Panc1 (cell line): Measurements from ENCODE around the gene ZNF362. TPM values are rescaled to one million over a fixed set of nuclear protein-coding genes. Genes with fewer than 3 reads are reported as not detected.

ENCODE experiments used
- ATAC-seq: fragments of 200-7000 bp; cut with Tn5 transposase; 2 replicates; pipeline ENCODE4 v1.9.1; 2020; ENCODE audit warnings: mild to moderate bottlenecking, moderate library complexity
- BruUV-seq: library from RNA; stranded (reverse); fragments of 400-500 nt; replicated peaks from 2 replicates; lab custom pipeline; 2021; lab: Mats Ljungman, UMichigan
- CTCF ChIA-PET: fragments of 300-600 bp; sonication (Branson Sonifier 250); formaldehyde crosslinking; loops from one replicate; lab custom pipeline; 2022; ENCODE audit warnings: antibody characterized with exemption; lab: Charles Lee
- POLR2A ChIA-PET: fragments of 300-600 bp; sonication (Branson Sonifier 250); formaldehyde crosslinking; loops from one replicate; lab custom pipeline; 2022; ENCODE audit warnings: antibody characterized with exemption; lab: Charles Lee
- DNase-seq: peaks from one replicate; pipeline ENCODE4 v3.0.0-alpha.2; 2010; ENCODE audit warnings: low read depth, low spot score
- H3K27ac ChIP-seq: 2 replicates; pipeline ENCODE4 v1.5.1; 2011; ENCODE audit warnings: mild to moderate bottlenecking, low read length, inconsistent platforms
- H3K27me3 ChIP-seq: fragments of 200-500 bp; sonication (Bioruptor generic); 2 replicates; pipeline ENCODE4 v1.6.0; 2014; ENCODE audit warnings: low read length, inconsistent platforms; ENCODE audit not compliant: control insufficient read depth, insufficient read depth
- H3K36me3 ChIP-seq: fragments of 200-500 bp; sonication (Bioruptor generic); 2 replicates; pipeline ENCODE4 v1.5.1; 2014; ENCODE audit warnings: inconsistent platforms, mild to moderate bottlenecking, low read length, moderate library complexity; ENCODE audit not compliant: control insufficient read depth, insufficient read depth
- H3K4me1 ChIP-seq: 2 replicates; pipeline ENCODE4 v1.5.1; 2011; ENCODE audit warnings: inconsistent platforms, mild to moderate bottlenecking, low read length, moderate library complexity; ENCODE audit not compliant: control insufficient read depth, insufficient read depth
- H3K4me3 ChIP-seq, 2 experiments: 2 replicates each; pipeline ENCODE4 v1.5.1; 2011 to 2012; ENCODE audit warnings: low read depth in 2 of 2, low read length in 2 of 2, mild to moderate bottlenecking in 2 of 2, inconsistent platforms in 1 of 2, moderate library complexity in 1 of 2
- H3K9me3 ChIP-seq: fragments of 200-500 bp; sonication (Bioruptor generic); 2 replicates; pipeline ENCODE4 v1.5.1; 2014; ENCODE audit warnings: low read depth, mild to moderate bottlenecking, inconsistent platforms, low read length, moderate library complexity; ENCODE audit not compliant: control insufficient read depth, insufficient read depth
- POLR2AphosphoS5 ChIP-seq: IDR thresholded peaks from 2 replicates; pipeline ENCODE4 v1.6.1; 2012; ENCODE audit warnings: mild to moderate bottlenecking, low read depth, low read length, moderate library complexity
- SIN3A ChIP-seq: IDR thresholded peaks from 2 replicates; pipeline ENCODE4 v1.6.1; 2012; ENCODE audit warnings: low read depth, mild to moderate bottlenecking, low read length, moderate library complexity, borderline replicate concordance; ENCODE audit not compliant: insufficient read depth
- TCF7L2 ChIP-seq: IDR thresholded peaks from 2 replicates; pipeline ENCODE4 v1.6.1; 2011; ENCODE audit warnings: mild to moderate bottlenecking, low read depth, low read length, inconsistent platforms
- in situ Hi-C: cut with HindIII; loops from 2 replicates; pipeline ENCODE4 v1.10.0; 2016; ENCODE audit warnings: low sequenced_read_pairs, low pct_unique_long_range_greater_than_20kb
- intact Hi-C: fragments of 100-400 bp; cut with micrococcal nuclease; formaldehyde crosslinking; loops from one replicate; pipeline ENCODE4 v1.10.0; 2022; ENCODE audit not compliant: unreplicated experiment
- total RNA-seq: library from RNA; stranded (reverse); gene quantifications from one replicate; pipeline ENCODE4 v1.2.1, GENCODE V29; 2021; ENCODE audit not compliant: unreplicated experiment
- TF ChIP-seq, protein P1 (sequence below), 2 experiments: IDR thresholded peaks; 2 replicates each; pipeline ENCODE4 v1.6.1; 2011 to 2012; ENCODE audit warnings: low read depth in 2 of 2, control low read depth in 1 of 2, low read length in 1 of 2, mild to moderate bottlenecking in 1 of 2, moderate library complexity in 1 of 2; ENCODE audit not compliant: insufficient read depth in 1 of 2
- TF ChIP-seq, protein P2 (sequence below): fragments of 450-650 bp; IDR thresholded peaks from 2 replicates; pipeline ENCODE4 v1.5.1; 2017; ENCODE audit warnings: mild to moderate bottlenecking

The ZNF362 gene
- total RNA-seq, 1 experiment from 2014 or later = 17.5 TPM

DNA sequence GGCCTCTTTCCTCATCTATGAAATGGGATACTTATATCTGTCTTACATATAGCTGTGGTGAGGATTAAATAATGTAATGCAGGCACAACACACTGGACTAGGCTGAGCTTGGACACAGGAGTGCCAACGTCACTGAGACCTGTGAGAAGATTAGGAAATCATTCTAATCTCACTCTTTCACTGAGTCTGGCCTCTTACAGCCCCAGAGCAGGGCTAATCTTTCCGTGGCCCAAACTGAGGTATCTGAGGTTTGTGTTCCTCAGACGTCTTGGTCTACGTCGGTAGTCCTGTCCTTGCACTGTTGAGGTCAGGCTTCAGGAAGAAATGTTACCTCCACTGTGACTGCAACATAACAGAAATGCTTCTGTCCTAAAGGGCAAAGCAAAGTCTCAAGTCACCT lies 87.2 kb downstream of the ZNF362 start:
- Histone ChIP-seq H3K4me1 (peaks cover 88% of the 10 kb centered on the region), H3K27ac (peak overlapping the region; percentile 93), H3K9me3 (no peaks in the 10 kb centered on the region), H3K27me3 (no peaks in the 10 kb centered on the region), H3K4me3 (peak overlapping the region in 1 of 2 experiments; percentile 15; a peak in 1 of 4 replicates), H3K36me3 (peaks cover 7% of the 10 kb centered on the region; the same call in 1 of the 2 replicates)
- ChIA-PET CTCF (no interaction called here), POLR2A (interaction anchor here (0.7 kb wide), 1 partner anchor 35 kb away, joined by 3 read pairs; no protein-coding TSS in a partner anchor)
- intact Hi-C loops (no loop called here), in situ Hi-C loops (no loop called here)
- ATAC-seq (no peak), DNase-seq (no peak)
- no peak; the same call in 1 of the 2 replicates for TF ChIP-seq POLR2AphosphoS5
- TF ChIP-seq, protein P1, sequence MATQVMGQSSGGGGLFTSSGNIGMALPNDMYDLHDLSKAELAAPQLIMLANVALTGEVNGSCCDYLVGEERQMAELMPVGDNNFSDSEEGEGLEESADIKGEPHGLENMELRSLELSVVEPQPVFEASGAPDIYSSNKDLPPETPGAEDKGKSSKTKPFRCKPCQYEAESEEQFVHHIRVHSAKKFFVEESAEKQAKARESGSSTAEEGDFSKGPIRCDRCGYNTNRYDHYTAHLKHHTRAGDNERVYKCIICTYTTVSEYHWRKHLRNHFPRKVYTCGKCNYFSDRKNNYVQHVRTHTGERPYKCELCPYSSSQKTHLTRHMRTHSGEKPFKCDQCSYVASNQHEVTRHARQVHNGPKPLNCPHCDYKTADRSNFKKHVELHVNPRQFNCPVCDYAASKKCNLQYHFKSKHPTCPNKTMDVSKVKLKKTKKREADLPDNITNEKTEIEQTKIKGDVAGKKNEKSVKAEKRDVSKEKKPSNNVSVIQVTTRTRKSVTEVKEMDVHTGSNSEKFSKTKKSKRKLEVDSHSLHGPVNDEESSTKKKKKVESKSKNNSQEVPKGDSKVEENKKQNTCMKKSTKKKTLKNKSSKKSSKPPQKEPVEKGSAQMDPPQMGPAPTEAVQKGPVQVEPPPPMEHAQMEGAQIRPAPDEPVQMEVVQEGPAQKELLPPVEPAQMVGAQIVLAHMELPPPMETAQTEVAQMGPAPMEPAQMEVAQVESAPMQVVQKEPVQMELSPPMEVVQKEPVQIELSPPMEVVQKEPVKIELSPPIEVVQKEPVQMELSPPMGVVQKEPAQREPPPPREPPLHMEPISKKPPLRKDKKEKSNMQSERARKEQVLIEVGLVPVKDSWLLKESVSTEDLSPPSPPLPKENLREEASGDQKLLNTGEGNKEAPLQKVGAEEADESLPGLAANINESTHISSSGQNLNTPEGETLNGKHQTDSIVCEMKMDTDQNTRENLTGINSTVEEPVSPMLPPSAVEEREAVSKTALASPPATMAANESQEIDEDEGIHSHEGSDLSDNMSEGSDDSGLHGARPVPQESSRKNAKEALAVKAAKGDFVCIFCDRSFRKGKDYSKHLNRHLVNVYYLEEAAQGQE (IDR thresholded peaks at IDR 0.05; ENCODE audit: insufficient read depth in 1 of 2, low read depth in 2 of 2, low read length in 1 of 2) = no peak
- no TSS peak for BruUV-seq

DNA sequence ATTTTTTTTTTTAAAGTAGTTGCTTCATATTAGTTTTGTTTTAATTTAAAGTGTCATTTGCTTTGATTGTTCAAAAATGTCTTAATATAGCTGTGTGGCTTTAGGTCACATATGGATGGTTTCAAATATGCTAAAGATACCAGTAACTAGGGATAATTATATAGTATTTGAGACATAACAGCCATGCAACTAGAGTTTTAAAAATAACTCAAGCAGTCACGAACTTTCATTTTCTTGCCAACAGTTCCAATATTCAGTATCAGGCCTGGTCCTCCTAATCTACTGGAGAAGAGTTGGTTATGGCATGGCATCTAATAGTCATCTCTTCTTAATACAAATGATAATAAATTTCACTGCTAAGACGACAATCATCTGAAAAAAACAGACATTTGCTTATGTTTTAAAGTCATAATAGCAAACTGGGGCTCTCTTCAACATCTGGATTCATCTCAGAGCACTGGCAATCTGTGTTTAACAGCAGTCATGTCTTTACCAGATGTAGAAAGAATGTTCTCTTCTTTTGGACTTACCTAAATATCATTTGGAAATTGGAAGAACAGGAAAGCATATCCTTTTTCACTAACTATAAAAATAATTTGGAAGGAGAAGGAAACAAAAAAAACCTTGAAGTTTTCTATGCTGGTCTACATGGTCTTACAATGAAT lies 88.7 kb downstream of the ZNF362 start:
- ATAC-seq (no peak), DNase-seq (no peak)
- H3K4me1 ChIP-seq = peaks cover 73% of the 10 kb centered on the region
- TF ChIP-seq SIN3A (no peak), TCF7L2 (no peak), POLR2AphosphoS5 (no peak)
- TF ChIP-seq, protein P2, sequence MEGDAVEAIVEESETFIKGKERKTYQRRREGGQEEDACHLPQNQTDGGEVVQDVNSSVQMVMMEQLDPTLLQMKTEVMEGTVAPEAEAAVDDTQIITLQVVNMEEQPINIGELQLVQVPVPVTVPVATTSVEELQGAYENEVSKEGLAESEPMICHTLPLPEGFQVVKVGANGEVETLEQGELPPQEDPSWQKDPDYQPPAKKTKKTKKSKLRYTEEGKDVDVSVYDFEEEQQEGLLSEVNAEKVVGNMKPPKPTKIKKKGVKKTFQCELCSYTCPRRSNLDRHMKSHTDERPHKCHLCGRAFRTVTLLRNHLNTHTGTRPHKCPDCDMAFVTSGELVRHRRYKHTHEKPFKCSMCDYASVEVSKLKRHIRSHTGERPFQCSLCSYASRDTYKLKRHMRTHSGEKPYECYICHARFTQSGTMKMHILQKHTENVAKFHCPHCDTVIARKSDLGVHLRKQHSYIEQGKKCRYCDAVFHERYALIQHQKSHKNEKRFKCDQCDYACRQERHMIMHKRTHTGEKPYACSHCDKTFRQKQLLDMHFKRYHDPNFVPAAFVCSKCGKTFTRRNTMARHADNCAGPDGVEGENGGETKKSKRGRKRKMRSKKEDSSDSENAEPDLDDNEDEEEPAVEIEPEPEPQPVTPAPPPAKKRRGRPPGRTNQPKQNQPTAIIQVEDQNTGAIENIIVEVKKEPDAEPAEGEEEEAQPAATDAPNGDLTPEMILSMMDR = no peak
- TF ChIP-seq, protein P1 (IDR thresholded peaks at IDR 0.05; ENCODE audit: insufficient read depth in 1 of 2, low read depth in 2 of 2, low read length in 1 of 2) = no peak
- no peaks in the 10 kb centered on the region for H3K27me3 ChIP-seq
- CTCF ChIA-PET = no interaction called here
- BruUV-seq = TSS peak; percentile 5
- no peak overlapping the region; a peak in 1 of 4 replicates for H3K4me3 ChIP-seq
- peak overlapping the region; percentile 93 for H3K27ac ChIP-seq
- intact Hi-C loops = no loop called here
- peaks cover 7% of the 10 kb centered on the region for H3K36me3 ChIP-seq
- POLR2A ChIA-PET = interaction anchor here (0.7 kb wide), 2 partner anchors 10 to 158 kb away, joined by 3 read pairs; no protein-coding TSS in a partner anchor
- in situ Hi-C loops = no loop called here
- no peaks in the 10 kb centered on the region for H3K9me3 ChIP-seq
